Thyroid gland (tissue), 4 donors: Measurements from ENCODE around the gene CFAP97D1. TPM values are rescaled to one million over a fixed set of nuclear protein-coding genes. Genes with fewer than 3 reads are reported as not detected.

Source experiments
- DNase-seq, 2 donors: peaks; one replicate each; pipeline ENCODE4 v3.0.0-alpha.2; 2019
- H3K27ac ChIP-seq, 3 donors: fragments of 200-600 bp; sonication (generic); 1 replicate in 2 of 3; 2 replicates in 1 of 3; pipeline ENCODE4 v1.5.1; 2016 to 2019; ENCODE audit warnings: mild to moderate bottlenecking in 1 of 3, moderate library complexity in 1 of 3
- H3K27me3 ChIP-seq: fragments of 200-600 bp; sonication (generic); one replicate; pipeline ENCODE4 v1.5.1; 2019
- H3K36me3 ChIP-seq, 2 donors: fragments of 200-600 bp; sonication (generic); one replicate each; pipeline ENCODE4 v1.5.1; 2016 to 2019
- H3K4me1 ChIP-seq, 2 donors: fragments of 200-600 bp; sonication (generic); one replicate each; pipeline ENCODE4 v1.5.1; 2017 to 2019
- H3K4me3 ChIP-seq, 3 donors: fragments of 200-600 bp; sonication (generic); replicated peaks in 1 of 3; 1 replicate in 2 of 3; 2 replicates in 1 of 3; pipeline ENCODE4 v1.5.1; 2016; ENCODE audit warnings: mild to moderate bottlenecking in 1 of 3
- H3K9me3 ChIP-seq: fragments of 200-600 bp; sonication (generic); one replicate; pipeline ENCODE4 v1.5.1; 2017
- POLR2A ChIP-seq, 2 donors: fragments of 450-650 bp; IDR thresholded peaks; one replicate each; pipeline ENCODE4 v1.6.1; 2017; ENCODE audit warnings: antibody characterized with exemption in 2 of 2, mild to moderate bottlenecking in 2 of 2, moderate library complexity in 1 of 2
- WGBS, 2 donors: methylation state at CpG; one replicate each; pipeline ENCODE4 v1.1.5; 2017; 5-methylcytosine and 5-hydroxymethylcytosine counted together
- intact Hi-C: fragments of 100-400 bp; cut with DNase I; formaldehyde crosslinking; loops from one replicate; pipeline ENCODE4 v1.15.1; 2023
- total RNA-seq, 4 donors: library from RNA; depleted of rRNA; stranded (reverse); fragments of >200 nt; gene quantifications; one replicate each; pipeline ENCODE4 v1.2.3, GENCODE V29; 2016
- TF ChIP-seq, protein P1 (sequence below), 6 experiments: fragments of 200-600 bp in 3 of 6; fragments of 450-650 bp in 3 of 6; sonication (generic) in 3 of 6; IDR thresholded peaks; one replicate each; pipeline ENCODE4 v1.5.1; 2016 to 2019; ENCODE audit warnings: antibody characterized with exemption in 6 of 6, mild to moderate bottlenecking in 2 of 6, inconsistent platforms in 1 of 6, moderate library complexity in 1 of 6

CFAP97D1 gene
- total RNA-seq, 4 donors from 2014 or later: 0.13 TPM; not detected in 3

GRCh38 chr17:43832168-43832975, 52.1 kb downstream of the CFAP97D1 start:
- Histone ChIP-seq H3K27ac (peak overlapping the region in 1 of 3 donors; percentile 59), H3K4me1 (peaks cover 17 to 27% of the 10 kb centered on the region in 2 donors), H3K27me3 (no peaks in the 10 kb centered on the region), H3K9me3 (no peaks in the 10 kb centered on the region), H3K4me3 (peak overlapping the region; percentile 15 to 85 (median 75)), H3K36me3 (no peaks in the 10 kb centered on the region)
- DNase-seq: peak; percentile 52 to 56
- TF ChIP-seq POLR2A (IDR thresholded peaks at IDR 0.05): no peak
- intact Hi-C loops: loop anchor here (5.0 kb wide), 1 partner anchor 50 kb away; the partner anchor contains the start of gene CFAP97D1
- 27 to 77% methylated on average over 4 to 13 of the region's 51 CpGs for WGBS, 2 donors

DNA sequence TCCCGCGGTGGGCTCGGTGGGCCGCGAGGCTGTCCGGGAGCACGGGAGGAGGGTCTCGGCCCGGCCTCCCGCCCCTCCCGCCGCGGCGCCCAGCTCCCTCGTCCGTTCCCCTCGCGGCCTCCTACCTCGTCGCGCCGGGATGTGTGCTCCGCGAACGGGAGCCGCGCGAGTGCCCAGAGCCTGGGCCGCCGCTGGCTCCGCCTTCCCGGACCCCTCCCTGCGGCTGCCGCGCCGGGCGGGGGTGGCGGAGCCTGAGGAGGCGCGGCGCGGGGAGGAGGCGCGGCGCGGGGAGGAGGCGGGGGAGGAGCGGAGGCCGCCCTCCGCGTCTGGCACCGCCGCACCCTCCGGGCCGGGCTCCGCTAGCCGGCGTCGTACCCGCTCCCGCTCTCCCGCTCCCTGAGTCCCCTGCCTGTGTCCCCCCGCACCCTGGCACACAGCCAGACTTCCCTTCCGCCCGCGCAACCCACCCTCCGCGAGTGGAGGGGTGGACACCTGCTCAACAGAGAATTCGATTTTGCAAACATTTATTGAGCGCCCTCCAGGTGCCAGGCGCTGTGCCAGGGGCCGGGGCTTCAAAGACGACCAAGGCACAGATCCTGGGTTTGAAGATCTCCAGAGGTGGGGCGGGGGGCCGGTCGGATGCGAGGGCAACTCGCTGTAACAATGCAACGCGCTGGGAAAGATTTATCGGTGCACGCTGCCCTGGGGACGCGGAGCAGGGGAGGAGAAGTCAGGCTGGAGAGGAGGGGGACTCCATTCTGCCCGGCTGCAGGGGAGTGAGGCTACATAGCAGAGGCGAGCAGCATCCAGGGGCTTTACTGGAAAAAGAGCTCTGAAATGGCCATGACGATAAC, 53.0 kb downstream of the CFAP97D1 start, which contains the start of gene MPP3:
Gene MPP3, minus strand, starts transcription at position 171 of the 854 bp plus-strand sequence. CDS start 1,240 bp downstream, outside the sequence.
- H3K36me3 ChIP-seq: no peaks in the 10 kb centered on the region
- H3K9me3 ChIP-seq: no peaks in the 10 kb centered on the region
- TF ChIP-seq POLR2A (IDR thresholded peaks at IDR 0.05): peak in 1 of 2 donors; percentile 65
- TF ChIP-seq, protein P1, sequence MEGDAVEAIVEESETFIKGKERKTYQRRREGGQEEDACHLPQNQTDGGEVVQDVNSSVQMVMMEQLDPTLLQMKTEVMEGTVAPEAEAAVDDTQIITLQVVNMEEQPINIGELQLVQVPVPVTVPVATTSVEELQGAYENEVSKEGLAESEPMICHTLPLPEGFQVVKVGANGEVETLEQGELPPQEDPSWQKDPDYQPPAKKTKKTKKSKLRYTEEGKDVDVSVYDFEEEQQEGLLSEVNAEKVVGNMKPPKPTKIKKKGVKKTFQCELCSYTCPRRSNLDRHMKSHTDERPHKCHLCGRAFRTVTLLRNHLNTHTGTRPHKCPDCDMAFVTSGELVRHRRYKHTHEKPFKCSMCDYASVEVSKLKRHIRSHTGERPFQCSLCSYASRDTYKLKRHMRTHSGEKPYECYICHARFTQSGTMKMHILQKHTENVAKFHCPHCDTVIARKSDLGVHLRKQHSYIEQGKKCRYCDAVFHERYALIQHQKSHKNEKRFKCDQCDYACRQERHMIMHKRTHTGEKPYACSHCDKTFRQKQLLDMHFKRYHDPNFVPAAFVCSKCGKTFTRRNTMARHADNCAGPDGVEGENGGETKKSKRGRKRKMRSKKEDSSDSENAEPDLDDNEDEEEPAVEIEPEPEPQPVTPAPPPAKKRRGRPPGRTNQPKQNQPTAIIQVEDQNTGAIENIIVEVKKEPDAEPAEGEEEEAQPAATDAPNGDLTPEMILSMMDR (IDR thresholded peaks at IDR 0.05): no peak
- H3K4me1 ChIP-seq: peaks cover 17 to 27% of the 10 kb centered on the region in 2 donors
- WGBS, 2 donors: 4 to 7% methylated on average over 17 to 25 of the region's 87 CpGs
- peak within 1 kb of the TSS; percentile 15 to 85 (median 75) for H3K4me3 ChIP-seq
- H3K27ac ChIP-seq: peak within 1 kb of the TSS in 1 of 3 donors; percentile 59
- DNase-seq: peak; percentile 73
- H3K27me3 ChIP-seq: no peaks in the 10 kb centered on the region
- intact Hi-C loops: loop anchor here (5.0 kb wide), 1 partner anchor 51 kb away; the partner anchor contains the start of gene CFAP97D1

DNA sequence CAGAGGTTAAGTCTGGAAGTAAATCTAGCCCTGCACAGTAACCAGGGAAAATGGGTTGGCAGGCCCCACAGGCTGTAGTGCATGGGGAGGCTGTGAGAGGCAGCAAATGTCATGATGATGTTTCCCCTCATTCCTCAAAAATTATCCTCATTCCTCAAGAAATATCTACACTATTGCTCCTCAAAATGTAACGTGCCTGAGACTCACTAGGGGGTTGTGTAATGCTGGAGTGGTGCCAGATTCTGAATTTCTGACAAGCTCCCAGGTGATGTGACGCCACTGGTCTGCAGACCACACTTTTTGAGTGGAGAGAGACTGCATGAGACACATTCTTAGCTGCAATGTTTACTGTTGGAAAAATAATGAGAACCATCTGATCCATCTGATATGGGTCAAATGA, 53.9 kb downstream of the CFAP97D1 start:
- 42 to 54% methylated on average over 2 of the region's 2 CpGs for WGBS, 2 donors
- no peak for TF ChIP-seq POLR2A (IDR thresholded peaks at IDR 0.05)
- Histone ChIP-seq H3K27ac (no peak overlapping the region), H3K36me3 (no peaks in the 10 kb centered on the region), H3K4me3 (no peak overlapping the region), H3K9me3 (no peaks in the 10 kb centered on the region), H3K27me3 (no peaks in the 10 kb centered on the region), H3K4me1 (peaks cover 17 to 27% of the 10 kb centered on the region in 2 donors)
- peak; percentile 26 for DNase-seq
- intact Hi-C loops: loop anchor here (5.0 kb wide), 1 partner anchor 52 kb away; the partner anchor contains the start of gene CFAP97D1

Other genes with a start within 250 kb of the CFAP97D1 start
- 1 to 10 TPM; 1.1 to 9.0 (median 5.3) TPM for gene ETV4, start 234.1 kb upstream of the CFAP97D1 start, total RNA-seq
- 1 to 10 TPM in 3 of 4 donors, not detected in 1; 1.1 to 1.9 (median 1.4) TPM for gene MEOX1, start 118.5 kb upstream of the CFAP97D1 start, total RNA-seq
- gene SOST, start 21.6 kb upstream of the CFAP97D1 start, total RNA-seq: not detected
- gene DUSP3, start 1.5 kb upstream of the CFAP97D1 start, total RNA-seq: 10 to 100 TPM; 67.7 to 98.5 (median 72.0) TPM
- gene MPP3, start 52.7 kb downstream of the CFAP97D1 start, total RNA-seq: 10 to 100 TPM in 3 of 4 donors, 1 to 10 TPM in 1; 7.1 to 20.5 (median 15.4) TPM
- 10 to 100 TPM in 1 of 4 donors, 1 to 10 TPM in 3; 1.5 to 22.5 (median 2.2) TPM for gene CD300LG, start 66.7 kb downstream of the CFAP97D1 start, total RNA-seq
- gene MPP2, start 127.1 kb downstream of the CFAP97D1 start, total RNA-seq: 10 to 100 TPM in 1 of 4 donors, 1 to 10 TPM in 3; 6.5 to 30.8 (median 9.0) TPM
- gene PPY, start 162.0 kb downstream of the CFAP97D1 start, total RNA-seq: not detected
- gene PYY, start 173.5 kb downstream of the CFAP97D1 start, total RNA-seq: 1 to 10 TPM in 1 of 4 donors, not detected in 3; 2.2 TPM
- gene NAGS, start 224.2 kb downstream of the CFAP97D1 start, total RNA-seq: 10 to 100 TPM; 11.9 to 19.2 (median 14.5) TPM
- gene TMEM101, start 234.5 kb downstream of the CFAP97D1 start, total RNA-seq: 10 to 100 TPM; 33.6 to 56.9 (median 45.0) TPM